K562 (cell line): ENCODE data around the gene NUDT6.

Experiments used
- GATA2 ChIP-seq: sonication (generic); formaldehyde crosslinking; IDR thresholded peaks from 2 replicates; pipeline ENCODE4 v1.4.0; 2020; ENCODE audit warnings: mild to moderate bottlenecking, missing genetic modification reagents
- NR2C2 ChIP-seq, 2 experiments: fragments of 200-800 bp in 1 of 2; sonication (Bioruptor generic) in 1 of 2; sonication (generic) in 1 of 2; formaldehyde crosslinking in 1 of 2; IDR thresholded peaks; 2 replicates each; pipeline versions ENCODE4 v1.6.1 to v1.8.0; 2016 to 2022; ENCODE audit warnings: mild to moderate bottlenecking in 1 of 2, missing compliant biosample characterization in 1 of 2, missing genetic modification characterization in 1 of 2, missing genetic modification reagents in 1 of 2

- no peak for TF ChIP-seq GATA2 (CRISPR knock-in tag)
- no peak for TF ChIP-seq NR2C2 (CRISPR knock-in tag; IDR thresholded peaks at IDR 0.05)
- no peak for TF ChIP-seq NR2C2 (tag; IDR thresholded peaks at IDR 0.05)
Measured at GRCh38 chr4:122873146-122873545, 49.3 kb downstream of the NUDT6 start.
